HG03025 (cell line): ENCODE results near the gene RESF1.
"Not testable (repeated sequence)": the region's sequence is repeated elsewhere in the genome, so short reads cannot be mapped to it uniquely, and the experiment has no call there.

ENCODE experiments used
- ATAC-seq: cut with Tn5 transposase; IDR thresholded peaks from one replicate; pipeline ENCODE4 v1.9.1; 2021; ENCODE audit warnings: mild to moderate bottlenecking, moderate library complexity; ENCODE audit not compliant: unreplicated experiment, low FRiP score

Gene RESF1, protein sequence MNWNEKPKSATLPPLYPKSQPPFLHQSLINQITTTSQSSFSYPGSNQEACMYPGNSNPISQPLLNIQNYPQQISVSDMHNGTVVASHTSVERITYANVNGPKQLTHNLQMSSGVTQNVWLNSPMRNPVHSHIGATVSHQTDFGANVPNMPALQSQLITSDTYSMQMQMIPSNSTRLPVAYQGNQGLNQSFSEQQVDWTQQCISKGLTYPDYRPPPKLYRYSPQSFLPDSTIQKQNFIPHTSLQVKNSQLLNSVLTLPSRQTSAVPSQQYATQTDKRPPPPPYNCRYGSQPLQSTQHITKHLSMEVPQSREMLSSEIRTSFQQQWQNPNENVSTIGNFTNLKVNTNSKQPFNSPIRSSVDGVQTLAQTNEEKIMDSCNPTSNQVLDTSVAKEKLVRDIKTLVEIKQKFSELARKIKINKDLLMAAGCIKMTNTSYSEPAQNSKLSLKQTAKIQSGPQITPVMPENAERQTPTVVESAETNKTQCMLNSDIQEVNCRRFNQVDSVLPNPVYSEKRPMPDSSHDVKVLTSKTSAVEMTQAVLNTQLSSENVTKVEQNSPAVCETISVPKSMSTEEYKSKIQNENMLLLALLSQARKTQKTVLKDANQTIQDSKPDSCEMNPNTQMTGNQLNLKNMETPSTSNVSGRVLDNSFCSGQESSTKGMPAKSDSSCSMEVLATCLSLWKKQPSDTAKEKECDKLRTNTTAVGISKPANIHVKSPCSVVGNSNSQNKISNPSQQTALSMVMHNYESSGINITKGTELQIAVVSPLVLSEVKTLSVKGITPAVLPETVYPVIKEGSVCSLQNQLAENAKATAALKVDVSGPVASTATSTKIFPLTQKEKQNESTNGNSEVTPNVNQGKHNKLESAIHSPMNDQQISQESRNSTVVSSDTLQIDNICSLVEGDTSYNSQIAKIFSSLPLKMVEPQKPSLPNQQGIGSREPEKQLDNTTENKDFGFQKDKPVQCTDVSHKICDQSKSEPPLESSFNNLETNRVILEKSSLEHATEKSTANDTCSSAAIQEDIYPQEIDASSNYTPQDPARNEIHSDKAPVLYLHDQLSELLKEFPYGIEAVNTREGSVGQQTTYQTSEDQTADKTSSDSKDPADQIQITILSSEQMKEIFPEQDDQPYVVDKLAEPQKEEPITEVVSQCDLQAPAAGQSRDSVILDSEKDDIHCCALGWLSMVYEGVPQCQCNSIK (N-terminal part only)

DNA sequence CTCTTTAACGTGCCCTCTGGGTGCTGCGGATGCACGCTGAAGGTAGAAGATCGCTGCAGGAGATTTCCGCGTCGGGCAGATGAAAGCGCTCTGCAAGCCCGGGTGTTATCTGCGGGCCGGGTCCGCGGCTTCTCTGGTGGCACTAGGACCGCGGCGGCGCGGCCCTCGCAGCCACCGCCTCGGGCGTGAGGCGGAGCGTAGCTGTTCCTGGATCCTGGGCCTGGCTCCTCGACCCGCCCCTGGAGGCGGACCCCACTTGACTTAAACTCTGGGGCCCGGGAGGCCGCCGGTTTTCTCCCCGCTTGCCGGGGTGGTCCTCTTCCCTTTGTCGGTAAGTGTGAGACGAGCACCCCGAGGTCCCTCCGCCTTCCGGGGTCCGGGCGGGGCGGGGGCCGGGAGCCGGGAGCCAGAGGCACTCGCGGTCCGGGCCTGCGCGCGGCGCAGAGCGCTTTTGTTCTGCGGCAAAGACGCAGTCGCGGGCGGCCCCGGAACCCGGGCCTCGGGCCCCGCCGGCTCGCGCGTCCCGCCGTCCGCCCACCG, at the start of gene RESF1:
TSS of gene RESF1 (plus strand) at position 255 of the 540 bp plus-strand sequence. CDS start 21,541 bp downstream, outside the sequence.
- ATAC-seq: peak; percentile 89

DNA sequence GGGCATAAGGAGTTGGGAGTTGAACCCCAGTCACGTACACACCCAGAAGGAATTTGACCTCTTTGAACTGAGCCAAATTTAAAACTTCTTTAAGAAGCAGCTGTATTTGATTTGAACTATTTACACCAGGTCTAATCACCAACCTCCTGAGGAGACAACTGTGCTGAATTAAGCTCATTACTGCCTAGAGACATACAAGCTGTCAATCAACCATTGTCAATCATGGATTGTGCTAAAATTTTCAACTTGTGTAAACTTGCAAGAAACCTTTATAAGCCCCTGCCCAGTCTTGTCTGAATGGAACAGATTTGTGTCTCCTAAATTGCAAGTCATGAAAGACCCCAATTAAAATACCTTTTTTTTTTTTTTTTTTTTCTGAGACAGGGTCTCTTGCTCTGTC, 44.3 kb upstream of the RESF1 start:
- ATAC-seq: no peak

DNA sequence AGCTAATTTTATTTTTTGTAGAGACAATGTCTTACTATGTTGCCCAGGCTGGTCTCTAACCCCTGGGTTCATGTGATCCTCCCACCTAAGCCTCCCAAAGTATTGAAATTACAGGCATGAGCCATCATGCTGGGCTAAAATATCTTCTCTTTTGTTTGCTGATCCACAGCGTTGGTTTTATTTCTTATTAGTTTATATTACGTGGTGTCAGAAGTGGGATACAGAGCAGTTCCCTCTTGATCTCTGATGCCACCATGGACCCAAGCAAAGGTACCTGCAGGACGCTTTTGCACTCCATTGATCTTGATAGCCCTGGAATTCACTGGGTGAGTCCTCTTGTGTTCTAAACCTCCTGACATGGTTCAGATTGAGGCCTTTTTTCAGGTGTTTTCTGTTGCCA, 43.8 kb upstream of the RESF1 start:
- ATAC-seq: no peak

DNA sequence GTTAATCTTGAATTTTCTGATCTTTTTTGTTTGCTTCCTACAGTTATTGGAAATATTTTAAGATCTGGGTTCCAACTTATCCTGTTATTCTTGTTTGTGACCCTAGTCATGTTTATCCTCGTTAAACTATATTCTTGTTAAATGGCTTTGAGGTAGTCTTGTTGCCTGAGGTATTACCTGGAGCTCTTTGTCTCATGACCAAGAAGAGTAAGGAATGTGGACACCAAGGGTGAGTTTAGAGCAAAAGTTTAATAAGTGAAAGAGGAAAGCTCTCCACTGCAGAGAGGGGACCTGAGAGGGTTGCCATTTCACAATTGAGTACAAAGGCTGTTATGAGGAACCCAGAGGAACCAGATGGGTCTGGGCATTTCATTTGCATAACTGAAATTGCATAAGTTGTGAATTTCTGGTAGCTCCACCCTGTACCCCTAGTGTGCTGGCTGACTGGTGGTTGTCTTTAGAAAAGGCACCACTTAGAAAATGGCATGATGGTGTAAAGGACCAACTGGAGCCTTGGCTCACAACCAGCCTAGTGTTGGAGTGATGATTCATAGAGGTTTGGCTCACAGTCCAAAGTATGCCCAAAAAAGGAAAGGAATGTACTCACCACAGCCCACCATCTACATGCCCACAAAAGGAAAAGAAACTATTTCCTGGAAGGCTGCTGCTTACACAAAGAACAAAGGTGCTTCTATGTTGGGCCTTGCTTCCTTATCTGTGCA, 36.7 kb upstream of the RESF1 start:
- ATAC-seq: no peak

DNA sequence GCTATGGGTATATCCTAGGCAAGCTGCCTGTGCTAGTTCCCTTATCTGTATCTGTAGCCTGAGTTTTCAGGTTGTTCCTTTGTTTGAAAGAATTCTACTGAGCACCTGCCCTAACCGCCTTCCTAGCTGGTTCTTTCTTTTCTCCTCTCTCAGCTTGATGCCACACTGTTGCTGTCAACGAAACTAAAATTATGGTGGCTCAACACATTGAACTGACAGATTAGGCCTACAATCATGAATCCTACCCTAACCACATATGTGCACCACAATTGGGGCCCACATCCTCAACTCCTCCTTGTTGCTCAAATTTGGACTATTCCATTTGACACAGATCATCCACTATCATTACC, 36.2 kb upstream of the RESF1 start:
- no peak for ATAC-seq

DNA sequence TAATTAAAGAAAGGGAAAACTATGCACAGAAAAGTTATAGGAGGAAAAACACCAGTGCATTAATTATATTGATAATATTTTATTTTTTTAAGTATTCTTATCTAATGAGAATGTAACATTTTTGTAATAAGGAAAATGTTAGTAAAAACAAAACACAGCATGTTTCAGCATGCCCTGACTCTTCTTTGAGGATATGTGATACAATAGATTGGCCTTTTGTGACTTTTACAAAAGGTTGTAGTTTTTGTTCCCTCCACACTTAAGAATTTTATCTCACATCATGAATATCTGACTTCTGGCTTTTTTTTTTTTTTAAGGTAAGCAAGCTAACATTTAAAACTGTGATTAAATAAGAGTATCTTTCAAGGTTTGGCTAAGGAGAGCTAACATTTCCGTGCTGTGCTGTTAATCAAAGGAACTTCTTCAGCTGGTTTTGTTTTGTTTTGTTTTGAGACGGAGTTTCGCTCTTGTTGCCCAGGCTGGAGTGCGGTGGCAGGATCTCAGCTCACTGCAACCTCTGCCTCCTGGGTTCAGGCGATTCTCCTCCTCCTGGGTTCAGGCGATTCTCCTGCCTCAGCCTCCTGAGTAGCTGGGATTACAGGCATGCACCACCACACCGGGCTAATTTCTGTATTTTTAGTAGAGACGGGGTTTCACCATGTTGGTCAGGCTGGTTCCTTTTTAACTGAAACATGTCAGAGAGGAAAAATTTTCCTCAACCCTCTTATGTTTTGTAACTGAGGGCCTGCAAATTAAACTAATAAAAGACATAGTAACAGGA, 30.8 kb upstream of the RESF1 start:
- no peak for ATAC-seq

DNA sequence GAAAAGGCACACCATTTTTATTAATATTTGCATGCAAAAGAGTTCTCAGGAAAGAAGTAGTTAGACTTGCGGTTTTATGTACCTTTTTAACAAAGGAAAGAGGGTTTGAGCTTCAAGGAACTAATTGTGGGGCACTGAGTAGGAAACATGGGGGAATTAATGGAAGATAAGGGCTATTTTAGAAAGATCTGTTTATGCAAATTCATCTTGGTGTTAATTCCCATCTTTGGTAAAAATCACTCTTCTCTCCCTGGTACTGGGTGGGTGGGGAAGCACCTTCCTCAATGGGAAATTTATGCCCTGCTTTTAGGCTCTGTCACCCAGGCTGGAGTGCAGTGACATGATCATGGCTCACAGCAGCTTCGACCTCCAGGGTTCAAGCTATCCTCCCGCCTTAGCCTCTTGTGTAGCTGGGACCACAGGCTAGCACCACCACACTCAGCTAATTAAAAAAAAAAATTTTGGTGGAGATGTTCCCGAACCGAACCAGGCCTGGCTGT, 30.1 kb upstream of the RESF1 start:
- no peak for ATAC-seq

DNA sequence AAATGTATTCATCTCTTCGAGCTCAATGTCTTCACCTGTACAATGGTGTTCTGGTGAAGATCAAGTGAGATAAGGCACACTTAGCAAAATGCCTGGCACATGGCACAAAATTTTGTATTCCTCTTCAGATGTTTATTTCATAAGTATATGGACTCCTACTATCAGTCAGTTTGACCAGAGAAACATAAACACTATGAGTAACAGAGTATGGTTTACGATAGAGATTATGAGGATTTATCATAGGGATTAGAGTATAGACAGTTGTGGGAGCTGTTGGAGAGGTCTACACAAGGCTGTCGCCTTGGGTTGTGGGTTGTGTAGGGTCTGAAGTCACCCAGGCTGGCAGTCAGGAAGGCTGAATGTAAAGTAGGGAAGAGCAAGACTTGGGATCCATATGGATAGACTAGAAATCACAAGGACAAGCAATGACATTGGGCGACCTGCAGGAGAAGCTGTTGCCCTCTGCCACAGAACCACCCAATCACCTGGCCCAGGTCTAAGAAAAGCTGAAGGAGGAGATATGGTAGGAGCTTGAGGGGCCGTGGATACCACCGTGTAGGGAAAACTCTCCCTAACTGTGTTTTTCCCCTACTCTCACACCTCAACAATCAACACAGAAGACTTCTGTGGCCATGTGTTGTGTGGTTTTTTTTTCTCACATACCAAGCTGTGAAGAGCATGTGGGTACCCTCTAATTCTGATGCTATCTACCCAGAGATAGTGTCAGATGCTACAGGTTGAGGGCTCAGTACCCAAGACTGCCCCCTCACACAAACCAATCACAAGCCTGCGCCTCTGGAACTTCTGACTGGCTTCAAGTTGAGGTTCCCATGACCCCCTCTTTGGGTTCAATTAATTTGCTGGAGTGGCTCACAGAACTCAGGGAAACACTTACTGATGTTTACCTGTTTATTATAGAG, 27.2 kb upstream of the RESF1 start:
- ATAC-seq: no peak

DNA sequence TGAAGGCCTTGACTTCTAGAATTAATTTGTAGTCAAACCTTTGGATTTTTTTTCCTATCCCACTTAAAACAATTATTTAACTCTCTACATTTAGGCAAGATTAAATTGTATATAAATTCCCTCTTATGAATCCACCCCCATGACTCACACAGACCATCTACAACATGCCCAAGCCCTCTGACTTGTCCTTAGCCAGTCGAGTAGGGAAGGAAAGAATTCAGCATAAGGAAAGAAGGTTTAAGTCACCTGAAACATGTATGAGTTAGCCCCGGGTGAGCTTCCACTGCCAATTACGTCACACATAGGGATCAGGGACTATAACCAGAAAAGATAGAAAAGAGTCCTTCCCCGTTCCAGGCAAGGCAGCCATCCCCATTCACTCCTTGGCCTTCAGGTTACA, 14.9 kb upstream of the RESF1 start:
- ATAC-seq: no peak

DNA sequence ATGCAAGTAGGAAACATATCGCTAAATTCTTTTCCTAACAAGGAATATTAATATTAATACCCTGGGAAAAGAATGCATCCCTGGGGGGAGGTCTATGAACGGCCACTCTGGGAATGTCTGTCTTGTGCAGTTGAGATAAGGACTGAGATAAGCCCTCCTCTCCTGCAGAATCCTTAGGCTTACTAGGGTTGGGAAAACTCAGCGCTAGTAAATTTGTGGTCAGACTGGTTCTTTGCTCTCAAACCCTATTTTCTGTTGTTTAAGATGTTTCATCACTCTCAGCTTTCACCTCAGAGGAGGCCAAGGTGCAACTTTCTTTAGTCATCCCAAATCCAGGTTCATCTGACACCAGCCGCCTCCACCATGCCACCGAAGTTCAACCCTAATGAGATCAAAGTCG, 11.2 kb upstream of the RESF1 start:
- ATAC-seq: no peak

DNA sequence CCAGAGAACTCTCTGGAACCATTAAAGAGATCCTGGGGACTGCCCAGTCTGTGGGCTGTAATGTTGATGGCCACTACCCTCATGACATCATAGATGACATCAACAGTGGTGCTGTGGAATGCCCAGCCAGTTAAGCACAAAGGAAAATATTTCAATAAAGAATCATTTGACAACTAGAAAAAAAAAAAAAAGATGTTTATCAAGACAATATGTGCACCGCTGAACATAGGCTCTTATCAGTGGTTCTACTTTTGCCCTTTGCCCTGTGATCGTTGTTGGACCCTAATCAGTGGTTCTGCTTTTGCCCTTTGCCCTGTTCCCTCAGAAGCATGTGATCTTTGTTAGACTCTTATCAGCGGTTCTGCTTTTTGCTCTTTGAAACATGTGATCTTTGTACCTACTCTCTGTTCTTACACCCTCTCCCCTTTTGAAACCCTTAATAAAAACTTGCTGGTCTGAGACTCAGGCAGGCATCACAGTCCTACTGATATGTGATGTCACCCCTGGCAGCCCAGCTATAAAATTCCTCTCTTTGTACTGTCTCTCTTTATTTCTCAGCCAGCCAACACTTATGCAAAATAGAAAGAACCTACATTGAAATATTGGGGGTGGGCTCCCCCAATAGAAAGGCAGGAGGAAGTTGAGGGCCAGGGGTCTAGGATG, 10.4 kb upstream of the RESF1 start:
- ATAC-seq: not testable (repeated sequence)

DNA sequence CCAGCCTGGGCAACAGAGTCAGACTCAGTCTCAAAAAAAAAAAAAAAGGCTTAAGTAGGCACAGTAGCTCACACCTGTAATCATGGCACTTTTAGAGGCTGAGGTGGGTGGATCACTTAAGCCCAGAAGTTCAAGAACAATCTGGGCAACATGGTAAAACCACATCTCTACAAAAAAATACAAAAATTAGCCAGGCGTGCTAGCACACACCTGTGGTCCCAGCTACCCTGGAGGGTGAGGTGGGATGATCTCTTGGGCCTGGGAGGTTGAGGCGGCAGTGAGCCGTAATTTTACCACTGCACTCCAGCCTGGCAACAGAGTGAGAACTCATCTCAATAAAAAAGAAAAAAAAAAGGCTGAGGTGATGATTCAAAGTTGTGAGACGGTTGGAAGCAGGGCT, 9.1 kb upstream of the RESF1 start:
- no peak for ATAC-seq

DNA sequence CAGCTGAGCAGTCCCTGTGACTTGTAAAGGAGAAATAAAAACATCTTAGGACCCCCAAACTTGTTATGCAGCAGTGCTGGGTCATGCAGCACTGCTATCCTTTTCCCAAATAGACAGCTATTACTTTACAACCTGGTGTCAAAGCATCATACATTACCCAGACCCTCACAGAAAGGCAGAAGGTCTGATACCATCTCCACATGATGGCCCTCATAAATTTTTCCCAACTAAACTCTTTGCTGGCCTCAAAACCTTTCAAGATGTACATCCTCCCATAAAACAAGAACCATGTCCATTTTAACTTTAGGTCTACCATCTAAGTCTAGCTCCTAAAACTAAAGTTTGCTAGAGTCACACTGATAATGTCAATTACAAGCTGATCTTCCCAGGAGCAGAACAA, 8.7 kb upstream of the RESF1 start:
- ATAC-seq: no peak

DNA sequence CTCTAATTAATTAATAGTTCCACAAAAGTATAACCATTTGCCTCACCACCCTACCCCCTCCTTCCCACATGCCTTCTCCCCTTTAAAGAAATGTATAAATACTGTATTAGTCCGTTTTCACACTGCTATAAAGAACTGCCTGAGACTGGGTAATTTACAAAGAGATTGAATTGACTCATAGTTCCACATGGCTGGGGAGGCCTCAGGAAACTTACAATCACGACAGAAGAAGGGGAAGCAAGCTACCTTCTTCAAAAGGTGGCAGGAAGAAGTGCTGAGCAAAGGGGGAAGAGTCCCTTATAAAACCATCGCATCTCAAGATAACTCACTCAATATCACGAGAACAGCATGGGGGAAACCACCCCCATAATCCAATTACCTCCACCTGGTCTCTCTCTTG, 8.2 kb upstream of the RESF1 start:
- no peak for ATAC-seq

DNA sequence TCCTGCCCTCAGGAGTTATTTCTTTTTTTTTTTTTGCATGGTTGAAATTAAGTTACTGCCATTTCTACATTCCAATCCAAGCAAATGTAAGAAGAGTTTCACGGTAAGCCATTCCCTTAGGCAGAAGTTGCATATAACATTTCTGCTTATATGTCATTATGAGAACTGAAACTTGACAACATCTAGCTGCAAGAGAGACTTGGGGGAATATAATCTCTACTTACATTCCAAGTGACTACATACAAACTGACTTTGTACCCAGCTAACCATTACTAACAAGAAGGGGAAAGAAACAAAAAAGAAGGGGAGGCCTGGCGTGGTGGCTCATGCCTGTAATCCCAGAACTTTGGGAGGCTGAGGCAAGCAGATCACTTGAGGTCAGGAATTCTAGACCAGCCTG, 7.3 kb upstream of the RESF1 start:
- no peak for ATAC-seq

DNA sequence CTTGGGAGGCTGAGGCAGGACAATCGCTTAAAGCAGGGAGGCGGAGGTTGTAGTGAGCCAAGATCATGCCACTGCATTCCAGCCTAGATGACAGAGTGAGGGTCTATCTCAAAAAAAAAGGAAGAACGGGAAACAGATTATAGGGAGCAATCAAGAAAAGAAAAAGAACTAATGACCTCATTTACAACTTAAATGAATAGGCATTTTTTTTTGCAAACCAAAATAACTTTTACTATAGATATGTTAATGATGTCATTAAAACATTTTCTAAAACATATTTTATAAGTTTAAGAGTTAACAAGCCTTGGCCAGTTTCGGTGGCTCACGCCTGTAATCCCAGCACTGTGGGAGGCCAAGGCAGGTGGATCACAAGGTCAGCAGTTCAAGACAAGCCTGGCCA, 6.8 kb upstream of the RESF1 start:
- ATAC-seq: no peak

DNA sequence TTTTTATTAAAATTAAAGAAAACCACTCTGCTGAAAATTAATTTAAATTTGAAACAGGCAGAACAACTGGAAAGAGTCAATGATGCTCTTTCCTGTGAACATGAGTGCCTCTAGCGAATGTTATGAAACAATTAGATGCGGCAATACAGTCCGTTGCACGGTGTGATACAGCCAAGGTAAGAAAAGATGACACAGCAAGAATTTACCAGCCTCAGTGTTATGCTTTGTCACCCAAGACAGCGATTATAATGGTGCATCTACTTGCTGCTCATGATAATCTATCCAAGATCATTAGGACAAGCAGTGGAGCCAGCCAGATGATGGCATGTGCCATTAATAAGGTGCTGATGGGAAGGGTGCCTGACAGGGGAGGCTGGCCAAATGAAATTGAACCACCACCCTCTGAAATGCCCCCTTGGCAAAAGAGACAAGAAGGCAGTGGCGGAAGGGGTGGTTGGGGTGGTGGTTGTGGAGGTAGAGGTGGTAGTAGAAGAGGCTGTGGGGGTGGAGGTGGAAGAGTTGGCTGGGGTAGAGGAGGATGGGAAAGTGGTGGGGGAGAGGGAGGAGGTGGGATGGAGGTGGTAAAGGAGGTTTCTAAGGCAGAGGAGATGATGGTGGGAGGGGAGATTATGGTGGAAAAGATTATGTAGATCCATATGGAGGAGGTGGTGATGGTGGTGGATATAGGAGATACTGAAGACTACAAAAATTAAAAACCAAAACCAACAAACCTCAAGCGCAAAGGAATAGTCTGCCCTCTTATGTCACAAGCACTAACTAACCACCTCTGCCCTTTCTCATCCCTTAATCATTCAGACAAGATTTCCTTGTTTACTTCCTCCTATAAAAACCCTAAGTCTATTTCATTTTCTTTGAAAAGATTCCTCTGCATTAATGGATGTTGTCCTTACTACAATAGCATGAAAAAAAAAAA, 4.0 kb upstream of the RESF1 start:
- ATAC-seq: no peak
